ENCODE measurements around the gene HCFC1R1.

HCFC1R1 gene

GRCh38 chr16:3036726-3037315, 13.1 kb upstream of the HCFC1R1 start, which contains the start of gene BICDL2:
BICDL2 (minus strand) TSS chr16:3036944; CDS start chr16:3035496, 1,448 bp downstream.
- Histone ChIP-seq H3K36me3 (no peaks in the 10 kb centered on the region), H4K20me1 (peaks cover 41% of the 10 kb centered on the region), H3K9ac (no peak within 1 kb of the TSS), H3K4me2 (peak within 1 kb of the TSS; percentile 61), H3K4me3 (peak within 1 kb of the TSS; percentile 31; the same call in 1 of the 2 replicates), H3K27me3 (peaks cover 100% of the 10 kb centered on the region), H3K27ac (no peak within 1 kb of the TSS), H3K9me3 (no peaks in the 10 kb centered on the region), H3K4me1 (peaks cover 13% of the 10 kb centered on the region)
- TF ChIP-seq Cebpa-rat (IDR thresholded peaks at IDR 0.05), result no peak

GRCh38 chr16:3035972-3036725, 12.4 kb upstream of the HCFC1R1 start:
- Histone ChIP-seq H3K27ac (no peak overlapping the region), H3K4me2 (peak overlapping the region; percentile 61), H3K9me3 (no peaks in the 10 kb centered on the region)

GRCh38 chr16:3035289-3035971, 11.7 kb upstream of the HCFC1R1 start:
- Histone ChIP-seq H3K27me3 (peaks cover 100% of the 10 kb centered on the region), H3K27ac (no peak overlapping the region), H3K9ac (no peak overlapping the region), H3K4me1 (peaks cover 13% of the 10 kb centered on the region), H4K20me1 (peaks cover 52% of the 10 kb centered on the region), H3K36me3 (no peaks in the 10 kb centered on the region), H3K9me3 (no peaks in the 10 kb centered on the region), H3K4me3 (no peak overlapping the region), H3K4me2 (peak overlapping the region; percentile 61)
- TF ChIP-seq Cebpa-rat (IDR thresholded peaks at IDR 0.05), result no peak

More at GRCh38 chr16:3035972-3036725, 12.4 kb upstream of the HCFC1R1 start:
- no peaks in the 10 kb centered on the region for H3K36me3 ChIP-seq
- peak overlapping the region; percentile 31; the same call in 1 of the 2 replicates for H3K4me3 ChIP-seq
- H3K4me1 ChIP-seq, result peaks cover 13% of the 10 kb centered on the region
- peaks cover 45% of the 10 kb centered on the region for H4K20me1 ChIP-seq
- H3K27me3 ChIP-seq, result peaks cover 100% of the 10 kb centered on the region
- no peak overlapping the region for H3K9ac ChIP-seq
- TF ChIP-seq Cebpa-rat (IDR thresholded peaks at IDR 0.05), result no peak

GRCh38 chr16:3032624-3033023, 8.9 kb upstream of the HCFC1R1 start:
- H3K4me3 ChIP-seq, result no peak overlapping the region
- no peaks in the 10 kb centered on the region for H3K36me3 ChIP-seq
- peaks cover 68% of the 10 kb centered on the region for H4K20me1 ChIP-seq
- H3K9ac ChIP-seq, result no peak overlapping the region
- H3K27ac ChIP-seq, result no peak overlapping the region
- no peaks in the 10 kb centered on the region for H3K9me3 ChIP-seq
- H3K4me2 ChIP-seq, result no peak overlapping the region
- H3K4me1 ChIP-seq, result peaks cover 38% of the 10 kb centered on the region
- H3K27me3 ChIP-seq, result peaks cover 95% of the 10 kb centered on the region
- no peak for TF ChIP-seq Cebpa-rat (IDR thresholded peaks at IDR 0.05)

- TF ChIP-seq Cebpa-rat (IDR thresholded peaks at IDR 0.05), result no peak
- H3K4me2 ChIP-seq, result no peak overlapping the region
- peaks cover 73% of the 10 kb centered on the region for H3K27me3 ChIP-seq
- peaks cover 36% of the 10 kb centered on the region for H3K4me1 ChIP-seq
- H3K4me3 ChIP-seq, result no peak overlapping the region
- H4K20me1 ChIP-seq, result peaks cover 78% of the 10 kb centered on the region
- H3K9ac ChIP-seq, result no peak overlapping the region
- H3K36me3 ChIP-seq, result peaks cover 21% of the 10 kb centered on the region
- no peaks in the 10 kb centered on the region for H3K9me3 ChIP-seq
- H3K27ac ChIP-seq, result no peak overlapping the region
Measured at GRCh38 chr16:3030222-3031212, 6.8 kb upstream of the HCFC1R1 start.

- Histone ChIP-seq H3K4me3 (peak overlapping the region; percentile 47; the same call in 1 of the 2 replicates), H3K9me3 (no peaks in the 10 kb centered on the region), H3K36me3 (peaks cover 23% of the 10 kb centered on the region), H3K4me1 (peaks cover 41% of the 10 kb centered on the region), H3K27ac (no peak overlapping the region), H3K4me2 (peak overlapping the region; percentile 52), H3K27me3 (peaks cover 65% of the 10 kb centered on the region), H3K9ac (no peak overlapping the region), H4K20me1 (peaks cover 82% of the 10 kb centered on the region)
- no peak for TF ChIP-seq Cebpa-rat (IDR thresholded peaks at IDR 0.05)
Measured at GRCh38 chr16:3029491-3030221, 5.9 kb upstream of the HCFC1R1 start.

- no peak overlapping the region for H3K9ac ChIP-seq
- no peak for TF ChIP-seq Cebpa-rat (IDR thresholded peaks at IDR 0.05)
Measured at GRCh38 chr16:3028716-3029319, 5.1 kb upstream of the HCFC1R1 start.

More at GRCh38 chr16:3028716-3029319, 5.1 kb upstream of the HCFC1R1 start:
- Histone ChIP-seq H3K4me1 (peaks cover 45% of the 10 kb centered on the region), H4K20me1 (peaks cover 80% of the 10 kb centered on the region), H3K4me3 (0 out of 2 replicates have a peak overlapping the region, but pooled peaks have one; percentile 25), H3K27ac (no peak overlapping the region), H3K27me3 (peaks cover 56% of the 10 kb centered on the region), H3K9me3 (no peaks in the 10 kb centered on the region), H3K4me2 (peak overlapping the region; percentile 69), H3K36me3 (peaks cover 23% of the 10 kb centered on the region)

Measured in BLaER1 (cell line).